Omental fat pad (tissue), 4 donors: ENCODE results near the gene RBM26. TPM values are rescaled to one million over a fixed set of nuclear protein-coding genes. Genes with fewer than 3 reads are reported as not detected.

ENCODE experiments used
- ATAC-seq: fragments of 150-250 bp; one replicate; pipeline ENCODE4 v1.9.1; 2016; ENCODE audit warnings: mild to moderate bottlenecking, moderate library complexity; ENCODE audit not compliant: low FRiP score
- DNase-seq: peaks from one replicate; pipeline ENCODE4 v3.0.0-alpha.2; 2019; ENCODE audit warnings: low spot score
- CTCF ChIP-seq, 3 donors: fragments of 450-650 bp; IDR thresholded peaks; one replicate each; pipeline ENCODE4 v1.5.1; 2016 to 2017; ENCODE audit warnings: antibody characterized with exemption in 3 of 3, mild to moderate bottlenecking in 3 of 3, moderate library complexity in 2 of 3
- total RNA-seq, 4 donors: library from RNA; depleted of rRNA; stranded (reverse); fragments of >200 nt; gene quantifications; one replicate each; pipeline ENCODE4 v1.1.0, GENCODE V29; 2016

The RBM26 gene
- total RNA-seq, 4 donors from 2014 or later: 23.6 to 49.5 (median 34.1) TPM

- DNase-seq: no peak
- no peak for ATAC-seq
- TF ChIP-seq CTCF (IDR thresholded peaks at IDR 0.05): no peak
Observed at GRCh38 chr13:79346300-79346914, 59.6 kb downstream of the RBM26 start.

GRCh38 chr13:79341202-79341601 lies 64.9 kb downstream of the RBM26 start:
- no peak for TF ChIP-seq CTCF (IDR thresholded peaks at IDR 0.05)
- DNase-seq: no peak
- ATAC-seq: no peak

- no peak for ATAC-seq
- DNase-seq: no peak
- TF ChIP-seq CTCF (IDR thresholded peaks at IDR 0.05): no peak
Observed at GRCh38 chr13:79340490-79340889, 65.6 kb downstream of the RBM26 start.

GRCh38 chr13:79338343-79338742 lies 67.7 kb downstream of the RBM26 start:
- TF ChIP-seq CTCF (IDR thresholded peaks at IDR 0.05): no peak
- no peak for DNase-seq
- ATAC-seq: no peak

GRCh38 chr13:79336966-79337365 lies 69.1 kb downstream of the RBM26 start:
- ATAC-seq (no peak), DNase-seq (no peak)
- TF ChIP-seq CTCF (IDR thresholded peaks at IDR 0.05): no peak

- ATAC-seq (no peak), DNase-seq (no peak)
- TF ChIP-seq CTCF (IDR thresholded peaks at IDR 0.05): no peak
Observed at GRCh38 chr13:79328510-79328909, 77.5 kb downstream of the RBM26 start.

- DNase-seq (no peak), ATAC-seq (no peak)
- no peak for TF ChIP-seq CTCF (IDR thresholded peaks at IDR 0.05)
Observed at GRCh38 chr13:79320433-79320832, 85.6 kb downstream of the RBM26 start.
